Activated naive CD8-positive, alpha-beta T cell treated with anti-CD3 and anti-CD28 coated beads, Interleukin-2, amount 50 U/mL, for 24 hours (primary cell): ENCODE data around the gene CCL5.

ENCODE experiments used
- ATAC-seq: fragments of 150-1000 bp; cut with Tn5 transposase; one replicate; pipeline ENCODE4 v1.10.0; 2021
- DNase-seq: peaks from one replicate; pipeline ENCODE4 v3.0.0; 2021
- H3K27ac Mint-ChIP-seq: one replicate; pipeline ENCODE4 v1.8.0; 2021; ENCODE audit warnings: mild to moderate bottlenecking, mixed read lengths
- H3K27me3 Mint-ChIP-seq: one replicate; pipeline ENCODE4 v1.8.0; 2021; ENCODE audit warnings: mixed read lengths
- H3K36me3 Mint-ChIP-seq: one replicate; pipeline ENCODE4 v1.8.0; 2021; ENCODE audit warnings: low read depth, mixed read lengths
- H3K4me1 Mint-ChIP-seq: one replicate; pipeline ENCODE4 v1.8.0; 2021; ENCODE audit warnings: mixed read lengths
- H3K4me3 Mint-ChIP-seq: one replicate; pipeline ENCODE4 v1.8.0; 2021; ENCODE audit warnings: mild to moderate bottlenecking, moderate library complexity, mixed read lengths
- H3K9me3 Mint-ChIP-seq: one replicate; pipeline ENCODE4 v1.8.0; 2021; ENCODE audit warnings: mixed read lengths

The CCL5 gene

DNA sequence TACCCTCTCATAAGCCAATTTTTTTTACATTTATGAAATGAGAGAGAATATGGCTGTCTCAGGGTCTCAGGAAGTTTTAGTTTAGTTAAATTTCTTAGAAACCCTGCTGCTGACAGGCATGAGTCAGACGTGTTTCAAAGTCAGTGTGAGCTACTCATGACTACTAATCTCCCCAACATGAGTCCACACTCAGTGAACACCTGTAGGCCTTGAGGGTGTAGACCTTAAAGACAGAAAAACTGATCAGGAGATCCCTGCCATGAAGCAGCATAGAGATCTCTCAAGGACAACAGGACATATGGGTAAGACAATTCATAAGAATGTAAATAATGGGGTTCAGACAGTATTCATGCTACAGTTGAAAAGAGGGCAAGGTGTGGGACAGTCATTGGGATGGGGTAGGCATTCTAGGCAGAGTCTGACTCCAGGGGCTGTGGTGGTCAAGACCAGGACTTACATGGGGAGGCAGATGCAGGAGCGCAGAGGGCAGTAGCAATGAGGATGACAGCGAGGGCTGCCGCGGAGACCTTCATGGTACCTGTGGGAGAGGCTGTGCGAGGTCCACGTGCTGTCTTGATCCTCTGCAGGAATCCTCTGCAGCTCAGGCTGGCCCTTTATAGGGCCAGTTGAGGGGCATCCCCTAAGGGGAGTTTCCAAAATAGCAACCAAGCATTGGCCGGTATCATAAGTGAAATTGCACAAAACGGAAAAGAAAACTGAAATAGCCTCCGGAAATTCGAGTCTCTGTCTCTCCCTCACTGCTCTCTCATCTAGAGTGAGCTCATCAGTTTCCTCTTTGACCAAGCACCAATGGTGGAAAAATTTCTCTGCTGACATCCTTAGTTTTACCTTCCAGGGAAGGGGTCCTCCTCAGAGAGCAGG is at the start of gene CCL5:
CCL5 (minus strand) TSS at position 588 of the 882 bp plus-strand sequence.
- peak; percentile 95 for ATAC-seq
- Mint-ChIP-seq H3K4me1 (peaks cover 60% of the 10 kb centered on the region), H3K36me3 (peaks cover 6% of the 10 kb centered on the region), H3K4me3 (peak within 1 kb of the TSS; percentile 77), H3K9me3 (no peaks in the 10 kb centered on the region), H3K27me3 (no peaks in the 10 kb centered on the region), H3K27ac (peak within 1 kb of the TSS; percentile 93)
- DNase-seq, result peak; percentile 60

DNA sequence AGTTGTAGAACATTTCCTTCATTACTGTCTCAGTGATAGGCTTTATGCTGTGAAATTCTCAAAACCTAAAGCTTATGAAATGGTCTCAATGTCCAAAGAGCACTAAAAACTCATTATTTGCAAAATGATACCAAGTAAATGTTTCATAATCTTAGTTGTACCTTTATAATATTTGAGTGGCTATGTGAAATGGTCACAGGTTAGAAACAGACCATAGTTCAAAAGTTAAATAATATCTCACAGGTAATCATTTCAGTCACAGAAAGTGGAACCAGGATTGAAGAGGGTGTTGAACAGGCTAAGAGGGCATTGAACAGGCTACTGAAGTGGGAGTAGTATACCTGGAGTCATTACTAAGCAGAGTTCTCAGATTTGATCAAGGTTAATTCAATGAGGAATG is 47.6 kb upstream of the CCL5 start:
- peaks cover 8% of the 10 kb centered on the region for H3K36me3 Mint-ChIP-seq
- H3K4me3 Mint-ChIP-seq, result no peak overlapping the region
- no peak overlapping the region for H3K27ac Mint-ChIP-seq

DNA sequence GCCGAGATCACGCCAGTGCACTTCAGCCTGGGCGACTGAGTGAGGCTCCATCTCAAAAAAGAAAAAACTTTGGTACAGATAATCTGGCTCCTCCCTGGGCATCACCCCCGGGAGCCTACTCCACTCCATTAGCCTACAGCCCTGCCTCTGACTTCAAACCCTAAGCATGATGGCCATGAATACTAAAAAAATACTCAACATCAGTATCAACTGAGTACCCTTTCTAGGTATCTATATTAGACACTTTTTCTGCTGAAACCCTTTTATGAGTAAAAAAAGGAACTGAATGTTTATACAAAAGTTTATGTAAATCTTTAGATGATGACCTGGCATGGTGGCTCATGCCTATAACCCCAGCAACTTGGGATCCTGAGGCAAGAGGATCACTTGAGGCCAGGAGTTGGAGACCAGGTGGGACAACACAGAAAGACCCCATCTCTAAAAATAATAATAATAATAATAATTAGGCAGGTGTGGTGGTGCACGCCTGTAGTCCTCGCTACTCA is 43.5 kb upstream of the CCL5 start:
- ATAC-seq (no peak), DNase-seq (no peak)
- no peak overlapping the region for H3K27ac Mint-ChIP-seq
- H3K4me1 Mint-ChIP-seq, result peaks cover 23% of the 10 kb centered on the region
- H3K36me3 Mint-ChIP-seq, result peaks cover 5% of the 10 kb centered on the region
- H3K27me3 Mint-ChIP-seq, result no peaks in the 10 kb centered on the region
- H3K4me3 Mint-ChIP-seq, result no peak overlapping the region
- no peaks in the 10 kb centered on the region for H3K9me3 Mint-ChIP-seq

More for the DNA sequence above, 47.6 kb upstream of the CCL5 start:
- ATAC-seq (no peak), DNase-seq (no peak)
- H3K9me3 Mint-ChIP-seq, result no peaks in the 10 kb centered on the region
- peaks cover 27% of the 10 kb centered on the region for H3K4me1 Mint-ChIP-seq
- H3K27me3 Mint-ChIP-seq, result peaks cover 4% of the 10 kb centered on the region

GRCh38 chr17:35920229-35920628 is 40.1 kb upstream of the CCL5 start:
- Mint-ChIP-seq H3K4me1 (peaks cover 32% of the 10 kb centered on the region), H3K4me3 (no peak overlapping the region), H3K9me3 (no peaks in the 10 kb centered on the region), H3K36me3 (peaks cover 5% of the 10 kb centered on the region), H3K27me3 (no peaks in the 10 kb centered on the region), H3K27ac (no peak overlapping the region)
- no peak for DNase-seq
- no peak for ATAC-seq

DNA sequence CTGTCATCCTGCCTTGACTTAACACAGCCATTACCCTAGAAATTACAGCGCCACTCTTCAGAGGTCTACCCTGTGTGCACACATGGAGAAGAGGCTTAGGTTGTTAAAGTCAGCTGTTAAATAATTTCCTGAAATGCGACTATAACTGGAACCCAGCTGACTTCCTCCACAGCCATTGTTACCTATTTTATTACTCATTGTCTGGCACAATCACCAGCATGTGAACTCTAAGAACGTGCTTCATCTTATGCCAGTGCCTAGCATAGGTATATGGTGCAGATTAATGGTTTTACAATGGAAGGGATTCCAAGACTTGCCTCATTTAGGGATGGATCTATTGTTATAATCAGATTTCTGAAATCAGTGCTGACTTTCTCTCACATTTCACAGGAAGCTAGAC is 38.5 kb upstream of the CCL5 start:
- H3K9me3 Mint-ChIP-seq, result no peaks in the 10 kb centered on the region
- DNase-seq (no peak), ATAC-seq (no peak)
- H3K4me3 Mint-ChIP-seq, result no peak overlapping the region
- H3K27me3 Mint-ChIP-seq, result no peaks in the 10 kb centered on the region
- H3K36me3 Mint-ChIP-seq, result no peaks in the 10 kb centered on the region
- H3K27ac Mint-ChIP-seq, result no peak overlapping the region
- peaks cover 42% of the 10 kb centered on the region for H3K4me1 Mint-ChIP-seq

DNA sequence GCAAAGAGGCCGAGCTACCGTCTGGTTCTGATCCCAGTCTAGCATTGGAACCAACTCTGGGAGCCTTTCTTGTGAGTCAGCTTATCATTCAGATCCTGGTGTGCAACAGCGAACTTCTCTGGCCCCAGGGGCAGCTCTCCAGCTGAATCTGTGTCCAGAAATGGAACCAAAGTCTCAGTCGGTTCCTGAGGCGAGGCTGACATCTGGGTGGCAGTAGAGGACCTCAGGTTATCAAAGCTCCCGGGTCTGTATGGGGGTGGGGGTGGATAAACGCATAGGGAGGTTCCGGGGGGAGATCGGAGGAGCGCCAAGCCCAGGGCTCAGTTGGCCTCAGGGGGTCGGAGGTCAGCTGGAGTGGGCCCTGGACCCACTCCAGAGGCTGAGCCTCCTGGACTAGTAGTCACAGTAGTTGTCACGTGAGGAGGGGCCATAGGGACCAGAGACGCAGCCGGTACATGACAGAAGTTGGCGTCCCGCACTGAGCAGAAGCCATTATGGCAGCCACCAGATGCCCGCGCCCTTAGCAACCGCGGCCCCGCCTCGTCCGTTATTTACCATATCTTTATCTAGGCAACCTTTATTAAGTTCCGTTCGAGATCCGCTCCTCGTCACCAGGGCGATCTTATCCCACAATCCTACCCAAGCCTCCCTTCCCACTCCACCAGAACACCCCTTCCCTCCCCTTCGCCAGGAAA is 37.5 kb upstream of the CCL5 start:
- no peak for DNase-seq
- Mint-ChIP-seq H3K4me1 (peaks cover 50% of the 10 kb centered on the region), H3K9me3 (no peaks in the 10 kb centered on the region), H3K27ac (no peak overlapping the region), H3K27me3 (no peaks in the 10 kb centered on the region), H3K4me3 (no peak overlapping the region), H3K36me3 (no peaks in the 10 kb centered on the region)
- no peak for ATAC-seq

GRCh38 chr17:35915153-35915964 is 35.2 kb upstream of the CCL5 start:
- H3K27me3 Mint-ChIP-seq, result no peaks in the 10 kb centered on the region
- no peak for DNase-seq
- no peak overlapping the region for H3K27ac Mint-ChIP-seq
- H3K36me3 Mint-ChIP-seq, result peaks cover 1% of the 10 kb centered on the region
- ATAC-seq, result no peak
- H3K4me1 Mint-ChIP-seq, result peaks cover 53% of the 10 kb centered on the region
- H3K9me3 Mint-ChIP-seq, result no peaks in the 10 kb centered on the region
- no peak overlapping the region for H3K4me3 Mint-ChIP-seq

- H3K4me3 Mint-ChIP-seq, result no peak overlapping the region
- no peaks in the 10 kb centered on the region for H3K9me3 Mint-ChIP-seq
- H3K27ac Mint-ChIP-seq, result no peak overlapping the region
- H3K27me3 Mint-ChIP-seq, result no peaks in the 10 kb centered on the region
- peaks cover 44% of the 10 kb centered on the region for H3K4me1 Mint-ChIP-seq
- H3K36me3 Mint-ChIP-seq, result peaks cover 1% of the 10 kb centered on the region
- DNase-seq (no peak), ATAC-seq (no peak)
Measured at GRCh38 chr17:35914354-35914753, 34.2 kb upstream of the CCL5 start.

GRCh38 chr17:35913609-35914008 is 33.4 kb upstream of the CCL5 start:
- Mint-ChIP-seq H3K4me3 (no peak overlapping the region), H3K4me1 (peaks cover 46% of the 10 kb centered on the region), H3K27ac (peak overlapping the region; percentile 38), H3K27me3 (no peaks in the 10 kb centered on the region), H3K9me3 (no peaks in the 10 kb centered on the region), H3K36me3 (peaks cover 1% of the 10 kb centered on the region)
- DNase-seq, result no peak
- ATAC-seq, result no peak

DNA sequence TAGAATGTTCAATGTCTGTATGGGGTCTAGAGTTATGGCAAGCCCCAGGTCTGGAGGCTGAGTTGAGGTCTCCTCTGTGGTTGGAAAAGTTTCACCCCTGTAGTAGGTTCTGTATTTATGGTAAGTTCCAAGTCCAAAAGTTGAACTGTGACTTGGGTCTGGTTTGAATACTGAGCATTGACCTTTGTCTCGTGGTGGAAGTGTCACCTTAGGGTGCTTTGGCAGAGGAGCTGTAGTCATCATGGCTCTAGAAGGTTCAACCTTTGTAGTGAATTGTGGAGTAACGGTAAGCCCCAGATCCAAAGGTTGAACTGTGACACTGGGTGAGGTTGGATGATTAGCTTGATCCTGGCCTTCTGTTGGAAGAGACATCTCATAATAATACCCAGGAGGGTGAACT is 32.8 kb upstream of the CCL5 start:
- H3K27me3 Mint-ChIP-seq, result no peaks in the 10 kb centered on the region
- ATAC-seq (peak; percentile 89), DNase-seq (no peak)
- peaks cover 1% of the 10 kb centered on the region for H3K36me3 Mint-ChIP-seq
- H3K4me3 Mint-ChIP-seq, result no peak overlapping the region
- H3K4me1 Mint-ChIP-seq, result peaks cover 43% of the 10 kb centered on the region
- H3K27ac Mint-ChIP-seq, result peak overlapping the region; percentile 38
- H3K9me3 Mint-ChIP-seq, result no peaks in the 10 kb centered on the region

DNA sequence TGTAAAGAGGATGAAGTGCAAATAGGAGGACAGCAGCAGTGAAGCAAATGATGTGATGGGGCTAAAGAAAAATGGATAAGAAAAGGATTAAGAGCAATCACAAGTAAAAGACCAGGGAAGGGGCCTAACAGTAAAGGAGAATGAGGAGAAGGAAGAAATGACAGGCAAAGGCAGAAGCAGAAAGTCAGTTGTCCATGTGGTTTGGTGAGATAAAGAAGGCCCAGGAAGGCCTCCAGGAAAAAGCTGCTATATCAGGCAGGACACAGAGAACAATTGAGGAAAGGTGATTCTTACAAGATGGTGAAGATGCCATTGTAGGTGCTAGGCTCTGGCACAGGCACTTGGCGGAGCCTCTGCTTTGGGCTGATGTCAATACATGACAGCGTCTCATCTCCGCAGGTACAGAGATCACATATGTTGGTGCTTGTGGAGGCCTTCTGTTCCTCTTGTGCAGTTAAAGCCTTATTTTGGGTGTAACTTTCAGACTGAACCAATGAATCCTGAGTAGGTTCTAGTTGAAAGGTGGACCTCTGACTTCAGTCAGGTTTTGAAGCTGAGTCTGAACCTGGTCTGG is 32.3 kb upstream of the CCL5 start:
- DNase-seq (no peak), ATAC-seq (no peak)
- Mint-ChIP-seq H3K4me1 (peaks cover 43% of the 10 kb centered on the region), H3K4me3 (no peak overlapping the region), H3K36me3 (peaks cover 1% of the 10 kb centered on the region), H3K9me3 (no peaks in the 10 kb centered on the region), H3K27ac (peak overlapping the region; percentile 38), H3K27me3 (no peaks in the 10 kb centered on the region)

DNA sequence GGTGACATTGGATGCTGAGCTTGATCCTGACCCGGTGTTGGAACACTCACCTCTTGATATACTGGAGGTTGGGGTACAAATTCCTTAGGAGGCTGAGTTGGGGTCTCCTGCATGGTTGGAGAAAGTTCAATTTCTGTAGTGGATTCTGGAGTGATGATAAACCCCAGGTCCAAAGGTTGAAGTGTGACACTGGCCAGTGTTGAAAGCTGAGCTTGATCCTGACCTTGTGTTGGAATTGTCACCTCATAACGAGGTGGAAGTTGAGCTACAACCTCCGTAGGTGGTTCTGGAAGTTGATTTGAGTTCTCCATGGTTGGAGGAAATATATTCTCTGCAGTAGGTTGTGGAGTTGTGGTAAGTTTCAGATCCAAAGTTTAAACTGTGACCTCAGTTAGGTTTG is 29.2 kb upstream of the CCL5 start:
- Mint-ChIP-seq H3K4me1 (peaks cover 31% of the 10 kb centered on the region), H3K27ac (no peak overlapping the region), H3K36me3 (peaks cover 1% of the 10 kb centered on the region), H3K4me3 (no peak overlapping the region), H3K9me3 (no peaks in the 10 kb centered on the region), H3K27me3 (no peaks in the 10 kb centered on the region)
- DNase-seq (no peak), ATAC-seq (no peak)

GRCh38 chr17:35907691-35908090 is 27.5 kb upstream of the CCL5 start:
- peaks cover 1% of the 10 kb centered on the region for H3K36me3 Mint-ChIP-seq
- ATAC-seq, result no peak
- H3K4me1 Mint-ChIP-seq, result peaks cover 21% of the 10 kb centered on the region

More at GRCh38 chr17:35907691-35908090, 27.5 kb upstream of the CCL5 start:
- Mint-ChIP-seq H3K4me3 (no peak overlapping the region), H3K27ac (no peak overlapping the region), H3K9me3 (no peaks in the 10 kb centered on the region), H3K27me3 (no peaks in the 10 kb centered on the region)
- DNase-seq, result no peak
